HCT116 (cell line): ENCODE results near the gene BIK. TPM values are rescaled to one million over a fixed set of nuclear protein-coding genes. Genes with fewer than 3 reads are reported as not detected.

Source experiments
- ATAC-seq: fragments of 200-7000 bp; cut with Tn5 transposase; 2 replicates; pipeline ENCODE4 v1.9.1; 2020; ENCODE audit warnings: mild to moderate bottlenecking, moderate library complexity
- BruUV-seq: library from RNA; stranded (reverse); fragments of 400-500 nt; replicated peaks from 2 replicates; lab custom pipeline; 2021; lab: Mats Ljungman, UMichigan
- CTCF ChIA-PET: fragments of 300-600 bp; sonication (Branson Sonifier 250); formaldehyde crosslinking; loops from one replicate; lab custom pipeline; 2021; ENCODE audit warnings: antibody characterized with exemption; lab: Charles Lee
- POLR2A ChIA-PET: fragments of 300-600, 350-600 bp; sonication (Branson Sonifier 250); formaldehyde crosslinking; loops from one replicate; lab custom pipeline; 2021; ENCODE audit warnings: antibody characterized with exemption; lab: Charles Lee
- RAD21 ChIA-PET, 2 experiments: fragments of 300-600 bp; sonication (Branson Sonifier 250); formaldehyde crosslinking; loops; one replicate each; lab custom pipeline; 2023; ENCODE audit warnings: low total read pairs in 2 of 2; ENCODE audit not compliant: uncharacterized antibody in 2 of 2, unreplicated experiment in 2 of 2, low non-redundant PET in 1 of 2; lab: Charles Lee
- DNase-seq: peaks from one replicate; pipeline ENCODE4 v3.0.0-alpha.2; 2010; ENCODE audit warnings: low read depth, low spot score
- H2AFZ ChIP-seq: fragments of 200-600 bp; shearing (Covaris generic), sonication (generic); 2 replicates; pipeline ENCODE4 v1.6.1; 2017; ENCODE audit warnings: low read depth, mixed run types, mixed read lengths, antibody characterized with exemption, low read length; ENCODE audit not compliant: poor library complexity, severe bottlenecking
- H3K27ac ChIP-seq: 2 replicates; pipeline ENCODE4 v1.5.1; 2012; ENCODE audit warnings: low read depth, low read length
- H3K27me3 ChIP-seq: fragments of 200-600 bp; sonication (generic); 2 replicates; pipeline ENCODE4 v1.6.1; 2016; ENCODE audit warnings: mixed run types, low read length, mixed read lengths; ENCODE audit not compliant: insufficient read depth
- H3K36me3 ChIP-seq, 2 experiments: fragments of 200-500 bp in 1 of 2; fragments of 200-600 bp in 1 of 2; sonication (Bioruptor generic) in 1 of 2; sonication (generic) in 1 of 2; 2 replicates each; pipeline versions ENCODE4 v1.5.1 to v1.6.1; 2014 to 2016; ENCODE audit warnings: low read length in 2 of 2, inconsistent platforms in 1 of 2, mixed read lengths in 1 of 2, mixed run types in 1 of 2; ENCODE audit not compliant: insufficient read depth in 2 of 2, control insufficient read depth in 1 of 2
- H3K4me1 ChIP-seq, 2 experiments: fragments of 200-600 bp in 1 of 2; sonication (generic) in 1 of 2; 2 replicates each; pipeline versions ENCODE4 v1.5.1 to v1.6.1; 2012 to 2017; ENCODE audit warnings: low read length in 2 of 2, inconsistent platforms in 1 of 2, mild to moderate bottlenecking in 1 of 2, mixed read lengths in 1 of 2, mixed run types in 1 of 2, moderate library complexity in 1 of 2; ENCODE audit not compliant: insufficient read depth in 2 of 2, control insufficient read depth in 1 of 2
- H3K4me2 ChIP-seq: fragments of 200-600 bp; sonication (generic); 2 replicates; pipeline ENCODE4 v1.6.1; 2017; ENCODE audit warnings: mixed run types, low read length, mixed read lengths
- H3K4me3 ChIP-seq, 2 experiments: fragments of 200-600 bp in 1 of 2; sonication (generic) in 1 of 2; replicated peaks in 1 of 2; 2 replicates each; pipeline ENCODE4 v1.5.1; 2011 to 2016; ENCODE audit warnings: low read length in 2 of 2, control low read depth in 1 of 2, low read depth in 1 of 2, mild to moderate bottlenecking in 1 of 2, mixed read lengths in 1 of 2, mixed run types in 1 of 2
- H3K79me2 ChIP-seq: fragments of 200-600 bp; sonication (generic); 2 replicates; pipeline ENCODE4 v1.6.1; 2017; ENCODE audit warnings: mild to moderate bottlenecking, mixed run types, low read length, moderate library complexity, mixed read lengths; ENCODE audit not compliant: insufficient read depth
- H3K9ac ChIP-seq: fragments of 200-600 bp; sonication (generic); 2 replicates; pipeline ENCODE4 v1.6.1; 2016; ENCODE audit warnings: low read length, mixed read lengths
- H3K9me2 ChIP-seq: fragments of 200-600 bp; sonication (generic), shearing (Covaris generic); 2 replicates; pipeline ENCODE4 v1.6.1; 2017; ENCODE audit warnings: mixed run types, mild to moderate bottlenecking, moderate library complexity; ENCODE audit not compliant: insufficient read depth
- H3K9me3 ChIP-seq, 2 experiments: fragments of 200-500 bp in 1 of 2; fragments of 200-600 bp in 1 of 2; sonication (Bioruptor generic) in 1 of 2; sonication (generic) in 1 of 2; 2 replicates each; pipeline ENCODE4 v1.6.1; 2014 to 2017; ENCODE audit warnings: low read length in 2 of 2, mixed read lengths in 2 of 2, inconsistent platforms in 1 of 2, low read depth in 1 of 2, mild to moderate bottlenecking in 1 of 2, mixed run types in 1 of 2, moderate library complexity in 1 of 2; ENCODE audit not compliant: control insufficient read depth in 1 of 2, insufficient read depth in 1 of 2
- H4K20me1 ChIP-seq: fragments of 200-600 bp; sonication (generic), shearing (Covaris generic); 2 replicates; pipeline ENCODE4 v1.6.1; 2017; ENCODE audit warnings: mixed run types, mild to moderate bottlenecking, moderate library complexity; ENCODE audit not compliant: insufficient read depth
- ATF3 ChIP-seq: IDR thresholded peaks from 2 replicates; pipeline ENCODE4 v1.6.1; 2012
- CEBPB ChIP-seq: IDR thresholded peaks from 2 replicates; pipeline ENCODE4 v1.6.1; 2012; ENCODE audit warnings: low read depth
- CTCF ChIP-seq, 3 experiments: fragments of 200-600 bp in 1 of 3; sonication (generic) in 1 of 3; IDR thresholded peaks in 2 of 3; conservative IDR thresholded peaks in 1 of 3; 2 replicates each; pipeline ENCODE4 v1.5.1; 2012 to 2017; ENCODE audit warnings: low read depth in 2 of 3, low read length in 2 of 3, antibody characterized with exemption in 1 of 3, borderline replicate concordance in 1 of 3, control low read depth in 1 of 3, mild to moderate bottlenecking in 1 of 3, mixed read lengths in 1 of 3, mixed run types in 1 of 3, moderate library complexity in 1 of 3; ENCODE audit not compliant: insufficient read depth in 1 of 3
- EGR1 ChIP-seq: IDR thresholded peaks from 2 replicates; pipeline ENCODE4 v1.6.1; 2012; ENCODE audit warnings: low read depth
- ELF1 ChIP-seq: IDR thresholded peaks from 2 replicates; pipeline ENCODE4 v1.6.1; 2012; ENCODE audit warnings: low read depth, borderline replicate concordance
- EZH2 ChIP-seq: fragments of 200-600 bp; sonication (generic); IDR thresholded peaks from 2 replicates; pipeline ENCODE4 v1.6.1; 2017; ENCODE audit warnings: antibody characterized with exemption, mixed run types
- JUND ChIP-seq: IDR thresholded peaks from 2 replicates; pipeline ENCODE4 v1.6.1; 2012
- MAX ChIP-seq: IDR thresholded peaks from 2 replicates; pipeline ENCODE4 v1.6.1; 2012
- POLR2A ChIP-seq: IDR thresholded peaks from 2 replicates; pipeline ENCODE4 v1.7.0; 2011; ENCODE audit warnings: borderline replicate concordance; ENCODE audit not compliant: insufficient read depth, insufficient read length; ENCODE audit errors: extremely low read depth
- POLR2AphosphoS5 ChIP-seq: IDR thresholded peaks from 2 replicates; pipeline ENCODE4 v1.6.1; 2011; ENCODE audit warnings: mild to moderate bottlenecking, low read depth, low read length, moderate library complexity
- RAD21 ChIP-seq: IDR thresholded peaks from 2 replicates; pipeline ENCODE4 v1.6.1; 2012; ENCODE audit warnings: low read depth, mild to moderate bottlenecking
- REST ChIP-seq: IDR thresholded peaks from 2 replicates; pipeline ENCODE4 v1.6.1; 2012; ENCODE audit warnings: low read depth
- SP1 ChIP-seq: IDR thresholded peaks from 2 replicates; pipeline ENCODE4 v1.6.1; 2012; ENCODE audit warnings: low read depth
- TCF7L2 ChIP-seq: IDR thresholded peaks from 2 replicates; pipeline ENCODE4 v1.7.0; 2011; ENCODE audit warnings: borderline replicate concordance, inconsistent platforms; ENCODE audit not compliant: insufficient read depth, insufficient read length; ENCODE audit errors: extremely low read depth
- YY1 ChIP-seq: IDR thresholded peaks from 2 replicates; pipeline ENCODE4 v1.6.1; 2011; ENCODE audit warnings: low read length, low read depth, moderate library complexity, mild to moderate bottlenecking; ENCODE audit not compliant: insufficient replicate concordance; ENCODE audit errors: extremely low read depth
- ZFX ChIP-seq: fragments of 450-650 bp; IDR thresholded peaks from 2 replicates; pipeline ENCODE4 v1.6.1; 2017
- ZNF274 ChIP-seq: fragments of 200-500 bp; sonication (Bioruptor generic); IDR thresholded peaks from 2 replicates; pipeline ENCODE4 v1.6.1; 2014; ENCODE audit warnings: mild to moderate bottlenecking, low read depth, low read length, inconsistent platforms
- intact Hi-C: fragments of 100-400 bp; cut with micrococcal nuclease; formaldehyde crosslinking; loops from 2 replicates; pipeline ENCODE4 v1.10.0; 2022
- total RNA-seq: library from RNA; stranded (reverse); gene quantifications from one replicate; pipeline ENCODE4 v1.2.1, GENCODE V29; 2021; ENCODE audit not compliant: unreplicated experiment

The BIK gene
- total RNA-seq, 1 experiment from 2014 or later, result 31.0 TPM

GRCh38 chr22:43109921-43110443 is 568 bp upstream of the BIK start (continued):
- TF ChIP-seq ATF3 (no peak), ZFX (no peak), TCF7L2 (no peak), JUND (no peak)
- TF ChIP-seq, all 23 proteins: peak for 0

- ChIA-PET CTCF (no interaction called here), POLR2A (interaction anchor here (1.5 to 5.4 kb wide), 3 partner anchors 10 to 497 kb away, joined by 5 to 28 read pairs (median 8); partner anchors contain the start of gene POLDIP3), RAD21 (interaction anchor here in 1 of 2 experiments (0.7 kb wide), 1 partner anchor 35 kb away, joined by 4 read pairs; no protein-coding TSS in a partner anchor)
- H3K27ac ChIP-seq, result peak overlapping the region; percentile 74; the same call in 1 of the 2 replicates
- TF ChIP-seq ATF3 (no peak), ELF1 (no peak), RAD21 (peak; percentile 11; the same call in 1 of the 2 replicates), SP1 (peak; percentile 59), ZFX (peak; percentile 53; the same call in 1 of the 2 replicates), CTCF (IDR thresholded peaks at IDR 0.05 in 2 of 3, conservative IDR thresholded peaks at IDR 0.05 in 1 of 3; ENCODE audit: borderline replicate concordance in 1 of 3, insufficient read depth in 1 of 3, low read depth in 2 of 3, low read length in 2 of 3) (no peak), JUND (no peak), MAX (peak; percentile 80), POLR2A (no peak), REST (no peak), TCF7L2 (no peak), YY1 (peak; percentile 47), ZNF274 (no peak), EGR1 (peak; percentile 66), POLR2AphosphoS5 (no peak), EZH2 (no peak), CEBPB (no peak)
- no peaks in the 10 kb centered on the region for H3K36me3 ChIP-seq
- no TSS peak for BruUV-seq
- H3K27me3 ChIP-seq, result no peaks in the 10 kb centered on the region
- no peaks in the 10 kb centered on the region for H4K20me1 ChIP-seq
- H2AFZ ChIP-seq, result no peak overlapping the region
- ATAC-seq (peak; percentile 80), DNase-seq (no peak)
- no peaks in the 10 kb centered on the region for H3K9me2 ChIP-seq
- H3K4me3 ChIP-seq, result peak overlapping the region; percentile 65 to 83
- intact Hi-C loops, result no loop called here
- H3K79me2 ChIP-seq, result peaks cover 24% of the 10 kb centered on the region; the same call in 1 of the 2 replicates
- peak overlapping the region; percentile 76 for H3K9ac ChIP-seq
- no peaks in the 10 kb centered on the region for H3K9me3 ChIP-seq
- H3K4me1 ChIP-seq, result peaks cover 8 to 18% of the 10 kb centered on the region in 2 experiments
- peak overlapping the region; percentile 97 for H3K4me2 ChIP-seq
Observed at GRCh38 chr22:43110927-43111623, 525 bp downstream of the BIK start.
